Gastrocnemius medialis (tissue), 4 donors: ENCODE results near the gene ROR1. TPM values are rescaled to one million over a fixed set of nuclear protein-coding genes. Genes with fewer than 3 reads are reported as not detected.

Experiments used
- ATAC-seq, 2 donors: fragments of 150-250 bp; one replicate each; pipeline ENCODE4 v1.9.1; 2016
- DNase-seq, 2 donors: peaks; one replicate each; pipeline ENCODE4 v3.0.0-alpha.2; 2019
- H3K27ac ChIP-seq, 4 donors: fragments of 200-600 bp; sonication (generic); 1 replicate in 1 of 4; 2 replicates in 3 of 4; pipeline ENCODE4 v1.5.1; 2016 to 2018; ENCODE audit warnings: mild to moderate bottlenecking in 2 of 4, moderate library complexity in 1 of 4
- H3K27me3 ChIP-seq, 3 donors: fragments of 200-600 bp; sonication (generic) in 2 of 3; 1 replicate in 1 of 3; 2 replicates in 2 of 3; pipeline versions ENCODE4 v1.5.1 to v1.6.0; 2016 to 2019; ENCODE audit warnings: mild to moderate bottlenecking in 1 of 3, moderate library complexity in 1 of 3
- H3K36me3 ChIP-seq, 2 donors: fragments of 200-600 bp; sonication (generic) in 1 of 2; one replicate each; pipeline ENCODE4 v1.5.1; 2017 to 2018
- H3K4me1 ChIP-seq, 2 donors: fragments of 200-600 bp; sonication (generic) in 1 of 2; one replicate each; pipeline ENCODE4 v1.5.1; 2016 to 2017; ENCODE audit warnings: mild to moderate bottlenecking in 2 of 2
- H3K4me3 ChIP-seq, 4 donors: fragments of 200-600 bp; sonication (generic) in 3 of 4; 1 replicate in 1 of 4; 2 replicates in 3 of 4; pipeline ENCODE4 v1.5.1; 2016 to 2019; ENCODE audit warnings: mild to moderate bottlenecking in 2 of 4
- H3K9me3 ChIP-seq, 3 donors: fragments of 200-600 bp; sonication (generic) in 2 of 3; 1 replicate in 1 of 3; 2 replicates in 2 of 3; pipeline ENCODE4 v1.5.1; 2016 to 2019
- CTCF ChIP-seq, 5 experiments: fragments of 450-650 bp in 3 of 5; fragments of 200-600 bp in 2 of 5; sonication (generic) in 2 of 5; IDR thresholded peaks in 4 of 5; conservative IDR thresholded peaks in 1 of 5; 1 replicate in 4 of 5; 2 replicates in 1 of 5; pipeline ENCODE4 v1.5.1; 2016 to 2019; ENCODE audit warnings: antibody characterized with exemption in 5 of 5, mild to moderate bottlenecking in 3 of 5, moderate library complexity in 3 of 5
- POLR2A ChIP-seq, 2 donors: fragments of 450-650 bp; IDR thresholded peaks; one replicate each; pipeline ENCODE4 v1.6.1; 2017; ENCODE audit warnings: antibody characterized with exemption in 2 of 2, mild to moderate bottlenecking in 2 of 2, moderate library complexity in 2 of 2
- in situ Hi-C, 4 donors: fragments of 200-750 bp; cut with MboI; loops; one replicate each; pipeline versions ENCODE4 v1.15.0 to v1.8.0; 2017; ENCODE audit warnings: low sequenced_read_pairs in 4 of 4
- intact Hi-C: fragments of 100-400 bp; cut with DNase I; formaldehyde crosslinking; loops from one replicate; pipeline ENCODE4 v1.15.1; 2023; ENCODE audit warnings: low total_unique reads
- total RNA-seq, 4 donors: library from RNA; depleted of rRNA; stranded (reverse); fragments of >200 nt; gene quantifications; one replicate each; pipeline versions ENCODE4 v1.1.0 to v1.2.3, GENCODE V29; 2016

The ROR1 gene
- total RNA-seq, 4 donors from 2014 or later = 2.5 to 4.3 (median 3.6) TPM

DNA sequence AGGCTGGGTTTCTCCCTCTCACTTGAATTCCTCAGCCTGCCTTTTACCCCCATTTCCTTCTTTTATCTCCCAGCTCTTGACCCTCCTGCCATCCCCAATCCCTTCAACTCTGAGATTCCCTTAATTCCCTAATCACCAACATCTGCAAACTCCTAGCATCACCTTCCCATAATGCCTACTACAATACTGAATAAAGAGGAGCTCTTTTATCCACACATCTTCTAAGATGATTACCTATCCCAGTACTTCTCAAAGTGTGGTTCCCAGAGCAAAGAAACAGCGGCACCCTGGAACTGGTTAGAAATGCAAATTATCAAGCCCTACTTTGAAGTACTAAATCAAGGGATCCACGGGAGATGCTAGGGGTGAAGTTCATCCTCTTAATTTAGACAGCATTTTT, 408.4 kb downstream of the ROR1 start:
- DNase-seq = no peak

DNA sequence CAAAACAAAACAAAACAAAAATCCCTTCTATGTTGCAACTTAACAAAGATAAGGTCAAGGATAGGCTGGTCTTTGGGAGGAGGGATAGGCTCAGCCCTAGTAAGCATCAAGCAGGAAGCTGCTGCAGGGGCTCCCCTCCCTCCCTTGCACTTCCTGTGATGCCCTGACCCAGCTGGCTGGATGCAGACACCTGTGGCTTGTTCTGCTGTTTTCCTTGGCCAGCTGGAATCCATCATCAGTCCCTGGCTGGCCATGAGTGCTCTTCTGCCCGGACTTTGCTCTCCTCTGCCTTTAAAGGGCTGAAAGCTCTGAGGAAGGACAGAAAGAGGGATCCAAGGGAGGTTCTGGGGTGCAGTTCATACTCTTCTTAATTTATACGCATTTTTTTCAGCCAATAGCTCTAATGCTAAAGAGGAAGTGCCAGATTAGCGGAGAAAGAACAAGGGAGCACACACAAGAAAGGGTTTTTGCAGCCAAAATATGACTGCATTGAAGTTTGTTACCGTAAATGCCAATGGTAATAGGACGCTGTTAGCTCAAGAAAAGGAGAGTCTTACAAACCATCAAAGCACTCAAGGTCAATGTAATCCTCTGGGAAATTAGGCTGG, 409.7 kb downstream of the ROR1 start:
- in situ Hi-C loops = no loop called here
- H3K4me3 ChIP-seq = peak overlapping the region in 1 of 4 donors; percentile 18
- ATAC-seq (peak; percentile 21 to 43), DNase-seq (no peak)
- intact Hi-C loops = no loop called here
- H3K27ac ChIP-seq = peak overlapping the region; percentile 5 to 69 (median 44)
- no peaks in the 10 kb centered on the region for H3K27me3 ChIP-seq
- H3K9me3 ChIP-seq = no peaks in the 10 kb centered on the region
- TF ChIP-seq POLR2A (IDR thresholded peaks at IDR 0.05) (no peak), CTCF (IDR thresholded peaks at IDR 0.05 in 4 of 5, conservative IDR thresholded peaks at IDR 0.05 in 1 of 5) (no peak)
- H3K36me3 ChIP-seq = no peaks in the 10 kb centered on the region
- peaks cover 5 to 10% of the 10 kb centered on the region in 2 donors for H3K4me1 ChIP-seq

More for the DNA sequence above, 408.4 kb downstream of the ROR1 start:
- in situ Hi-C loops (no loop called here), intact Hi-C loops (no loop called here)
- ATAC-seq = no peak
- Histone ChIP-seq H3K36me3 (no peaks in the 10 kb centered on the region), H3K9me3 (no peaks in the 10 kb centered on the region), H3K27me3 (no peaks in the 10 kb centered on the region), H3K27ac (no peak overlapping the region), H3K4me3 (no peak overlapping the region), H3K4me1 (peaks cover 5 to 10% of the 10 kb centered on the region in 2 donors)
- TF ChIP-seq CTCF (IDR thresholded peaks at IDR 0.05 in 4 of 5, conservative IDR thresholded peaks at IDR 0.05 in 1 of 5) (no peak), POLR2A (IDR thresholded peaks at IDR 0.05) (no peak)

DNA sequence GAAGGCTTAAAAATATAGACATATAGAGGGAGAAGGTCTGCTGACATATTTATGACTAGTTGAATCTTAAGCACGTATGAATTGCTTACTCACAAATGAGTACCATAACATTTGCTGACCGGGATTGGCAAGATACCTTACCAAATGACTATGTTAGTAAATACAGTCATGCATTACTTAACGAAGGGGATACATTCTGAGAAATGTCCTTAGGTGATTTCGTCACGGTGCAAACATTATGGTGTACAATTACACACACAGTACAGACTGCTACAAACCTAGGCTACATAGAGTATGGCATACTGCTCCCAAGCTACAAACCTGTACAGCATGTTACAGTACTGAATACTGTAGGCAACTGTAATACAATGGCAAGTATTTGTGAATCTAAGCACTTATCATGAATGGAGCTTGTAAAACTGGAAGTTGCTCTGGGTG, 410.2 kb downstream of the ROR1 start:
- TF ChIP-seq POLR2A (IDR thresholded peaks at IDR 0.05) (no peak), CTCF (IDR thresholded peaks at IDR 0.05 in 4 of 5, conservative IDR thresholded peaks at IDR 0.05 in 1 of 5) (no peak)
- Histone ChIP-seq H3K4me3 (peak overlapping the region in 1 of 4 donors; percentile 18), H3K36me3 (no peaks in the 10 kb centered on the region)

GRCh38 chr1:64186138-64186897, 412.5 kb downstream of the ROR1 start:
- intact Hi-C loops = no loop called here

More for the DNA sequence above, 410.2 kb downstream of the ROR1 start:
- Histone ChIP-seq H3K4me1 (peaks cover 5 to 10% of the 10 kb centered on the region in 2 donors), H3K9me3 (no peaks in the 10 kb centered on the region), H3K27ac (peak overlapping the region; percentile 5 to 69 (median 44)), H3K27me3 (no peaks in the 10 kb centered on the region)
- DNase-seq (no peak), ATAC-seq (peak; percentile 95 to 97)
- in situ Hi-C loops (no loop called here), intact Hi-C loops (no loop called here)

More at GRCh38 chr1:64186138-64186897, 412.5 kb downstream of the ROR1 start:
- H3K4me3 ChIP-seq = no peak overlapping the region
- peaks cover 5 to 10% of the 10 kb centered on the region in 2 donors for H3K4me1 ChIP-seq
- H3K9me3 ChIP-seq = no peaks in the 10 kb centered on the region
- DNase-seq = no peak
- H3K27ac ChIP-seq = no peak overlapping the region
- in situ Hi-C loops = no loop called here
- TF ChIP-seq CTCF (IDR thresholded peaks at IDR 0.05 in 4 of 5, conservative IDR thresholded peaks at IDR 0.05 in 1 of 5) (no peak), POLR2A (IDR thresholded peaks at IDR 0.05) (no peak)
- ATAC-seq = peak in 1 of 2 donors; percentile 38
- H3K27me3 ChIP-seq = no peaks in the 10 kb centered on the region
- no peaks in the 10 kb centered on the region for H3K36me3 ChIP-seq
